Fibroblast of lung (primary cell): ENCODE data around the gene JMJD1C.

Source experiments
- EZH2 ChIP-seq: IDR thresholded peaks from 2 replicates; pipeline ENCODE4 v1.5.1; 2012; ENCODE audit warnings: low read length, control low read depth, mild to moderate bottlenecking; ENCODE audit errors: missing control alignments
- TF ChIP-seq, protein P1 (sequence below), 2 donors: IDR thresholded peaks in 1 of 2; conservative IDR thresholded peaks in 1 of 2; 1 replicate in 1 of 2; 2 replicates in 1 of 2; pipeline ENCODE4 v1.5.1; 2011 to 2012; ENCODE audit warnings: low read length in 2 of 2, control low read depth in 1 of 2, inconsistent platforms in 1 of 2, low read depth in 1 of 2, mild to moderate bottlenecking in 1 of 2

DNA sequence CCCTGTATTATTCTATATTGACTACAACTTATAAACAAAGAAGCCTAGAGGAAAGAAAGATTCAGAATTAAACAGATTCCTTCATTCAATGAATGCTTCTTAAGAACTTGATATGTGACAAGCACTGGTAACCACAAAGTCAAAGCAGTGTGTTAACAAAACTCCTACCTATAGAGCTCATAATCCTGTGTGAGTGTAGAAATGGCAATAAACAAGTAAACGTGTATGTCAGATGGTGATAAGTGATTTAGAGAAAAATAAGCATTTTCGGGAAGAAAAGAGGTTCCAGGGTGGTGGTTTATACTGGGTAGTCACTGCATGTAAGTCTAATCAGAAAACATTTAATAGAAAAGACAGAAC, 141.3 kb downstream of the JMJD1C start:
- TF ChIP-seq, protein P1, sequence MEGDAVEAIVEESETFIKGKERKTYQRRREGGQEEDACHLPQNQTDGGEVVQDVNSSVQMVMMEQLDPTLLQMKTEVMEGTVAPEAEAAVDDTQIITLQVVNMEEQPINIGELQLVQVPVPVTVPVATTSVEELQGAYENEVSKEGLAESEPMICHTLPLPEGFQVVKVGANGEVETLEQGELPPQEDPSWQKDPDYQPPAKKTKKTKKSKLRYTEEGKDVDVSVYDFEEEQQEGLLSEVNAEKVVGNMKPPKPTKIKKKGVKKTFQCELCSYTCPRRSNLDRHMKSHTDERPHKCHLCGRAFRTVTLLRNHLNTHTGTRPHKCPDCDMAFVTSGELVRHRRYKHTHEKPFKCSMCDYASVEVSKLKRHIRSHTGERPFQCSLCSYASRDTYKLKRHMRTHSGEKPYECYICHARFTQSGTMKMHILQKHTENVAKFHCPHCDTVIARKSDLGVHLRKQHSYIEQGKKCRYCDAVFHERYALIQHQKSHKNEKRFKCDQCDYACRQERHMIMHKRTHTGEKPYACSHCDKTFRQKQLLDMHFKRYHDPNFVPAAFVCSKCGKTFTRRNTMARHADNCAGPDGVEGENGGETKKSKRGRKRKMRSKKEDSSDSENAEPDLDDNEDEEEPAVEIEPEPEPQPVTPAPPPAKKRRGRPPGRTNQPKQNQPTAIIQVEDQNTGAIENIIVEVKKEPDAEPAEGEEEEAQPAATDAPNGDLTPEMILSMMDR (conservative IDR thresholded peaks at IDR 0.05 in 1 of 2, IDR thresholded peaks at IDR 0.05 in 1 of 2; ENCODE audit: low read depth in 1 of 2, low read length in 2 of 2), result no peak
- TF ChIP-seq EZH2, result no peak
